Kidney (tissue), 14 donors: ENCODE results near the gene XPNPEP2. TPM values are rescaled to one million over a fixed set of nuclear protein-coding genes. Genes with fewer than 3 reads are reported as not detected.

Experiments used
- DNase-seq, 5 donors: peaks; one replicate each; pipeline ENCODE4 v3.0.0-alpha.2; 2013 to 2020
- FAIRE-seq: peaks from 2 replicates; lab custom pipeline; 2012; peaks lifted over from hg19 to GRCh38; lab: Jason Lieb, UNC
- H3K27ac ChIP-seq, 2 donors: one replicate each; pipeline ENCODE4 v1.7.0; 2013; ENCODE audit warnings: low read depth in 2 of 2, low read length in 2 of 2, inconsistent platforms in 1 of 2
- H3K27me3 ChIP-seq: one replicate; pipeline ENCODE4 v1.7.1; 2013; ENCODE audit warnings: low read length, inconsistent platforms; ENCODE audit not compliant: control insufficient read depth, insufficient read depth
- H3K36me3 ChIP-seq, 3 donors: one replicate each; pipeline versions ENCODE4 v1.7.0 to v1.7.1; 2013; ENCODE audit warnings: low read length in 3 of 3, control low read depth in 1 of 3, inconsistent platforms in 1 of 3; ENCODE audit not compliant: insufficient read depth in 3 of 3, control insufficient read depth in 2 of 3
- H3K4me1 ChIP-seq, 3 donors: one replicate each; pipeline versions ENCODE4 v1.7.0 to v1.7.1; 2013; ENCODE audit warnings: low read length in 3 of 3, inconsistent platforms in 1 of 3, low read depth in 1 of 3; ENCODE audit not compliant: control insufficient read depth in 2 of 3, insufficient read depth in 2 of 3
- H3K4me3 ChIP-seq, 3 donors: one replicate each; pipeline versions ENCODE4 v1.7.0 to v1.8.1; 2013; ENCODE audit warnings: low read length in 3 of 3, control low read depth in 1 of 3, inconsistent platforms in 1 of 3
- H3K9ac ChIP-seq, 3 donors: one replicate each; pipeline versions ENCODE4 v1.7.0 to v1.7.1; 2013; ENCODE audit warnings: low read length in 3 of 3, control low read depth in 1 of 3, inconsistent platforms in 1 of 3
- H3K9me3 ChIP-seq, 3 donors: one replicate each; pipeline versions ENCODE4 v1.7.0 to v1.7.1; 2013; ENCODE audit warnings: low read length in 3 of 3, control low read depth in 1 of 3, inconsistent platforms in 1 of 3; ENCODE audit not compliant: control insufficient read depth in 2 of 3, insufficient read depth in 1 of 3
- intact Hi-C: fragments of 100-400 bp; cut with DNase I; formaldehyde crosslinking; loops from one replicate; pipeline ENCODE4 v1.11.1; 2022
- polyA plus RNA-seq: library from polyadenylated mRNA; stranded (reverse); fragments of 350-450 nt; fragmentation: Illumina TruSeq; extraction: RNeasy Lipid Tissue Mini Kit (QIAGEN cat#74804); gene quantifications from one replicate; pipeline ENCODE4 v1.2.3, GENCODE V29; 2014; ENCODE audit warnings: low read depth, low replicate concordance; ENCODE audit not compliant: insufficient read depth
- total RNA-seq: library from RNA; stranded (reverse); fragmentation: NEBNext Ultra II Directional; extraction: Animal tissue kit (Norgen Biotek cat#: 25700); gene quantifications from one replicate; pipeline ENCODE4 v1.2.1, GENCODE V29; 2021
- TF ChIP-seq, protein P1 (sequence below): IDR thresholded peaks from 3 replicates; pipeline ENCODE4 v1.5.1; 2012; ENCODE audit warnings: mild to moderate bottlenecking, moderate library complexity, borderline replicate concordance; ENCODE audit not compliant: insufficient read depth; ENCODE audit errors: extremely low read depth
- donor health status: control.
- donor health status: control.
- donor health status: control.
- donor health status: control.
- donor health status: control.
- donor health status: DM: yes; HTN: yes; CAD: no.
- donor health status: Normal renal cell carcinoma (clear cell type).

XPNPEP2 gene
- total and polyA plus RNA-seq, 2 donors from 2014 or later: 2.0 to 78.6 TPM

DNA sequence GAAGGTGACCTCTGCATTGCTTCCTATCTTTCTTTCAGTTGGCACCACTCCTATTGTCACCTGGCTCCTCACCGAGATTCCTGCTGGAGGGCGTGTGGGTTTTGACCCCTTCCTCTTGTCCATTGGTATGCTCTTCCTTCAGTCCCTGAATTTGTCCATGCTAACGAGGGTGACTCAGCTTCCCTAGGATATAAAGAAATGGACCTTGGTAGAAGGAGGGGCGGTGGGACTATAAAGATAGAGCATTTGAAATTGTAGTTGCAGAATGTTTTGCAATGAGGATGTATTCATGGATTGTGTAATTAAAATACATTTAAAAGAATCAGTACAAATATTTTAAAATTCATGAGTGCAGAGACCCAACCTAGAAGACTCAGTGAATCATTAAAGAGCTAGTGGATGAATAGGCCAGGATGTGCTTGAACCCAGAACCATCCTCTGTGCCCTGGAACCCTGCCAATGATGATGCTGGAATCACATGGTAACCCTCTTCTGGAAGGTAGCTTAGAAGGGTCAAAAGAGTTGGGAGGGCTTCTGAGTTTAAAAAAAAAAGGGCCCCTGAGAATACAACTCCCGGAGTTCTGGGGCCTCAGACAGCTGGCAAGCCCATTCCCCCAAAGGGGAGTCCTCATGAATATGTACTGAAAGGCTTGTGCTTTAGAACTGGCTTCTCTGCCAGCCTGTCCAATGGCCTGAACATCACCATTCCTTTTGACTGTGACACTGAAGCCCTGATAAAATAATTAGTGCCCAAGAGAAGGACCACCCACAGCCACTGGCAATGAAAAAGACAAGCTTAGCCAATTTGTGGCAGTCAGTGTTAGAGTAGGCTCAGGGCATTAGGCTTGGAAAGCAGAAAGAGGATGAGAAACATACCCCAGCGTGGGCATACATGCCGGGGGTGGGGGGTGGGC lies 8.0 kb downstream of the XPNPEP2 start:
- FAIRE-seq: no peak
- intact Hi-C loops: no loop called here
- Histone ChIP-seq H3K4me1 (no peaks in the 10 kb centered on the region), H3K4me3 (no peak overlapping the region), H3K27ac (no peak overlapping the region), H3K36me3 (no peaks in the 10 kb centered on the region), H3K9me3 (no peaks in the 10 kb centered on the region), H3K9ac (no peak overlapping the region), H3K27me3 (no peaks in the 10 kb centered on the region)
- DNase-seq: no peak
- TF ChIP-seq, protein P1, sequence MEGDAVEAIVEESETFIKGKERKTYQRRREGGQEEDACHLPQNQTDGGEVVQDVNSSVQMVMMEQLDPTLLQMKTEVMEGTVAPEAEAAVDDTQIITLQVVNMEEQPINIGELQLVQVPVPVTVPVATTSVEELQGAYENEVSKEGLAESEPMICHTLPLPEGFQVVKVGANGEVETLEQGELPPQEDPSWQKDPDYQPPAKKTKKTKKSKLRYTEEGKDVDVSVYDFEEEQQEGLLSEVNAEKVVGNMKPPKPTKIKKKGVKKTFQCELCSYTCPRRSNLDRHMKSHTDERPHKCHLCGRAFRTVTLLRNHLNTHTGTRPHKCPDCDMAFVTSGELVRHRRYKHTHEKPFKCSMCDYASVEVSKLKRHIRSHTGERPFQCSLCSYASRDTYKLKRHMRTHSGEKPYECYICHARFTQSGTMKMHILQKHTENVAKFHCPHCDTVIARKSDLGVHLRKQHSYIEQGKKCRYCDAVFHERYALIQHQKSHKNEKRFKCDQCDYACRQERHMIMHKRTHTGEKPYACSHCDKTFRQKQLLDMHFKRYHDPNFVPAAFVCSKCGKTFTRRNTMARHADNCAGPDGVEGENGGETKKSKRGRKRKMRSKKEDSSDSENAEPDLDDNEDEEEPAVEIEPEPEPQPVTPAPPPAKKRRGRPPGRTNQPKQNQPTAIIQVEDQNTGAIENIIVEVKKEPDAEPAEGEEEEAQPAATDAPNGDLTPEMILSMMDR: no peak

DNA sequence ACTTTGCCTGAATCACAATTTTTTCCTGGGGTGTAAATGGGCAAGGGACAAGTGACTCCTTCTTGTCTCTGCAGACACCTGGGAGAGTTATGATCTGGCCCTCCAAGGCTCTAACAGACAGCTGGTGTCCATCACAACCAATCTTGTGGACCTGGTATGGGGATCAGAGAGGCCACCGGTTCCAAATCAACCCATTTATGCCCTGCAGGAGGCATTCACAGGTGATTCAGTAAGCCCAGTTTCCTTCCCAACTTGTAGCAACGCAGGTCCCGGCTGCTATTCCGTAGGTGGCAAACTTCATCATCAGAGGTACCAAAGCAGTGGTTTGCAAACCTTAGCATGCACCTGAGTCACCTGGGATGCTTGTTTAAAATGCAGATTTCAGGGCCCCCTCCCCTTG lies 8.8 kb downstream of the XPNPEP2 start:
- Histone ChIP-seq H3K4me1 (no peaks in the 10 kb centered on the region), H3K27me3 (no peaks in the 10 kb centered on the region), H3K9me3 (no peaks in the 10 kb centered on the region), H3K9ac (no peak overlapping the region), H3K36me3 (no peaks in the 10 kb centered on the region), H3K4me3 (no peak overlapping the region), H3K27ac (no peak overlapping the region)
- FAIRE-seq: no peak
- TF ChIP-seq, protein P1: no peak
- DNase-seq: no peak
- intact Hi-C loops: no loop called here

DNA sequence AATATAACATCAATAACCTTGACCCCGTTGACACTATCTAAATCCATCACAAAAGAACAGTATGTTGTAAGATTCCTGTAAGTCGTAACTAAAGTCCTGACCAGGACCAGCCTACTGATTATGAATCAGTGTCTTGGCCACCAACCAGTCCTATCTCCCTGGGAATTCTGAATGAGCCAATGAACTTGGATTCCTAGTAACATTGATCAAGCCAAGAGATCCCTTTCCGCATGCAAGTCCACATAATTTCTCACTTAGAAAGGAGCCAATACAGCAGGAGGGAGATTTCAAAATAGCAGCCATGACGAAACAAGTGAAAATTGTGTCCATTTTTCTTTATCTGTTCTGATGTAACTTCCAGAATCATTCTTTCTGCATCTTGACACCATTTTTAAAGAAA lies 9.5 kb downstream of the XPNPEP2 start:
- FAIRE-seq (peak; percentile 62), DNase-seq (no peak)
- H3K9me3 ChIP-seq: no peaks in the 10 kb centered on the region
- H3K36me3 ChIP-seq: no peaks in the 10 kb centered on the region
- TF ChIP-seq, protein P1: no peak
- no peak overlapping the region for H3K4me3 ChIP-seq
- H3K4me1 ChIP-seq: no peaks in the 10 kb centered on the region
- no peak overlapping the region for H3K9ac ChIP-seq
- intact Hi-C loops: no loop called here
- no peaks in the 10 kb centered on the region for H3K27me3 ChIP-seq
- peak overlapping the region in 1 of 2 donors; percentile 60 for H3K27ac ChIP-seq
